Inflammatory macrophage (primary cell): ENCODE data around the gene CAMK2A.
"Not testable (repeated sequence)": the region's sequence is repeated elsewhere in the genome, so short reads cannot be mapped to it uniquely, and the experiment has no call there.

Experiments used
- DNase-seq, 2 donors: peaks; one replicate each; pipeline ENCODE4 v3.0.0-alpha.2; 2020 to 2022

CAMK2A gene

GRCh38 chr5:150253416-150254208 is 36.0 kb downstream of the CAMK2A start:
- DNase-seq: no peak

- no peak for DNase-seq
Measured at GRCh38 chr5:150252489-150252888, 37.1 kb downstream of the CAMK2A start.

GRCh38 chr5:150251504-150251903 is 38.1 kb downstream of the CAMK2A start:
- DNase-seq: no peak

- DNase-seq: no peak
Measured at GRCh38 chr5:150249744-150250143, 39.8 kb downstream of the CAMK2A start.

- DNase-seq: no peak
Measured at GRCh38 chr5:150248946-150249345, 40.6 kb downstream of the CAMK2A start.

GRCh38 chr5:150248493-150248892 is 41.1 kb downstream of the CAMK2A start:
- not testable (repeated sequence) for DNase-seq

- no peak for DNase-seq
Measured at GRCh38 chr5:150247726-150248125, 41.8 kb downstream of the CAMK2A start.

GRCh38 chr5:150246835-150247234 is 42.7 kb downstream of the CAMK2A start:
- no peak for DNase-seq

- no peak for DNase-seq
Measured at GRCh38 chr5:150246429-150246828, 43.1 kb downstream of the CAMK2A start.

GRCh38 chr5:150245808-150246207 is 43.8 kb downstream of the CAMK2A start:
- DNase-seq: no peak

- no peak for DNase-seq
Measured at GRCh38 chr5:150245111-150245789, 44.3 kb downstream of the CAMK2A start.

- no peak for DNase-seq
Measured at GRCh38 chr5:150244209-150244608, 45.4 kb downstream of the CAMK2A start.

- no peak for DNase-seq
Measured at GRCh38 chr5:150243590-150243989, 46.0 kb downstream of the CAMK2A start.

GRCh38 chr5:150242251-150242894 is 47.2 kb downstream of the CAMK2A start:
- no peak for DNase-seq

GRCh38 chr5:150241298-150242160 is 48.0 kb downstream of the CAMK2A start:
- DNase-seq: no peak

GRCh38 chr5:150239794-150240122 is 49.8 kb downstream of the CAMK2A start:
- DNase-seq: no peak

GRCh38 chr5:150239099-150239793 is 50.3 kb downstream of the CAMK2A start:
- DNase-seq: no peak

GRCh38 chr5:150238646-150239045 is 50.9 kb downstream of the CAMK2A start:
- DNase-seq: no peak

GRCh38 chr5:150236981-150237754 is 52.4 kb downstream of the CAMK2A start:
- DNase-seq: no peak

- no peak for DNase-seq
Measured at GRCh38 chr5:150236313-150236712, 53.3 kb downstream of the CAMK2A start.

- DNase-seq: no peak
Measured at GRCh38 chr5:150235500-150235854, 54.1 kb downstream of the CAMK2A start.
